Measurements from ENCODE around the gene SNRPD3.
"Not testable (repeated sequence)": the region's sequence is repeated elsewhere in the genome, so short reads cannot be mapped to it uniquely, and the experiment has no call there.

The SNRPD3 gene

GRCh38 chr22:24607429-24607983, 51.7 kb downstream of the SNRPD3 start:
- not testable (repeated sequence) for DNase-seq (ENCODE audit: low read depth in 2 of 2, low spot score in 1 of 2)

DNA sequence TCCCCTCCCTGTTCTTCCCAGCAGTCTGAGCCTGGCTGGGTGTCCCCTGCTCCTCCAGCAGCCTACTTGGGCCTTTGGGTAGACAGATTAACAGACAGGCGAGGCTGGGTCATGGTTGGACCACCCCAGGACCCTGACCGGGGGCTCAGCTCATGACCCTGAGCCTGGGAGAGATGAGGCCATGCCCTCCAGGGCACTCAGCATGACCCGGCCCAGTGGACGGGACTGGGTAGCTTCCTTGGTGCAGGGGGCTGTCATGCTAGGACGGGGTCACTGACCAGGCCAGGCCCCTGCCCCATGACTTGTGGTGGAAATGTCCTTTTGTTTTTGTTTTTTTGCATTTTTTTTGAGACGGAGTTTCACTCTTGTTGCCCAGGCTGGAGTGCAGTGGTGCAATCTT, 52.5 kb downstream of the SNRPD3 start:
- DNase-seq (ENCODE audit: low read depth in 2 of 2, low spot score in 1 of 2), result not testable (repeated sequence)

DNA sequence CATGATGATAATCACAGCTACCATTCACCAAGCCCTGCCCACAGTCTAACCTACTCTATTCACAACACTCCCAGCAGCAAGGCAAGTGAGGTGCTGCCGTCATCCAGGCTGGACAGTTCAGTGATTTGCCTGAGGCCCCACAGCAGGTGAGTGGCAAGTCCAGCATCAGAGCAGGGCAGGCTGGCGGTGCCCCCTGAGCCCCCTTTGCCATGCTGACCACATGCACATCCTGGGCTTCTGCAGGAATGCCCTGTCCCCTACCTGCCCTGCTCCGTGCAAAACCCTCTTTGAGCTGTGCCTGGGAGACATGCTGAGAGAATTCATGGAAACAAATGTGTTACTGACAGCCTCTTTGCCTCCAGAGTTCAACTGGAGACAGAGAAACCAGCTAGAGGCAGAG, 54.1 kb downstream of the SNRPD3 start:
- not testable (repeated sequence) for DNase-seq (ENCODE audit: low read depth in 2 of 2, low spot score in 1 of 2)

GRCh38 chr22:24614794-24615193, 59.0 kb downstream of the SNRPD3 start:
- not testable (repeated sequence) for DNase-seq (ENCODE audit: low read depth in 2 of 2, low spot score in 1 of 2)

GRCh38 chr22:24621244-24621643, 65.4 kb downstream of the SNRPD3 start:
- DNase-seq (ENCODE audit: low read depth in 2 of 2, low spot score in 1 of 2), result not testable (repeated sequence)

DNA sequence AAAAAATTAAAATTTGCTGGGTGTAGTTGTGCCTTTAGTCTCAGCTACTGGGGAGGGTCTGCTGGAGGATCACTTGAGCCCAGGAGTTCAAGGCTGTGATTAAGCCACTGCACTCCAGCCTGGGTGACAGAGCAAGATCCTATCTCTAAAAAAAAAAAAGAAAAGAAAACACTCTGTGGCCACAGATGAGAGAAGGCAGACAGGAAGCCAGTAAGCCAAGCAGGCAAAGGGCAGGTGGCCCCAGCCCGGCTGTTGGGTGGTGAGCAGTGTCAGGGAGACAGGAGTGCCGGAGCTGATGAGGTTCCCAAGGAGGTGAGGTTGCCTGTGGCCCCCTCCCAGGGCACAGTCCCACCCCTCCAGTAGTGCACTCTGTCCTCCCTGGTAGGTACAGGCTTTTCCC, 66.8 kb downstream of the SNRPD3 start:
- not testable (repeated sequence) for DNase-seq (ENCODE audit: low read depth in 2 of 2, low spot score in 1 of 2)
